HG02852 (cell line): ENCODE data around the gene PCNX1.
"Not testable (repeated sequence)": the region's sequence is repeated elsewhere in the genome, so short reads cannot be mapped to it uniquely, and the experiment has no call there.

Experiments
- ATAC-seq: cut with Tn5 transposase; IDR thresholded peaks from one replicate; pipeline ENCODE4 v1.9.1; 2021; ENCODE audit warnings: mild to moderate bottlenecking, moderate library complexity; ENCODE audit not compliant: unreplicated experiment

The PCNX1 gene

DNA sequence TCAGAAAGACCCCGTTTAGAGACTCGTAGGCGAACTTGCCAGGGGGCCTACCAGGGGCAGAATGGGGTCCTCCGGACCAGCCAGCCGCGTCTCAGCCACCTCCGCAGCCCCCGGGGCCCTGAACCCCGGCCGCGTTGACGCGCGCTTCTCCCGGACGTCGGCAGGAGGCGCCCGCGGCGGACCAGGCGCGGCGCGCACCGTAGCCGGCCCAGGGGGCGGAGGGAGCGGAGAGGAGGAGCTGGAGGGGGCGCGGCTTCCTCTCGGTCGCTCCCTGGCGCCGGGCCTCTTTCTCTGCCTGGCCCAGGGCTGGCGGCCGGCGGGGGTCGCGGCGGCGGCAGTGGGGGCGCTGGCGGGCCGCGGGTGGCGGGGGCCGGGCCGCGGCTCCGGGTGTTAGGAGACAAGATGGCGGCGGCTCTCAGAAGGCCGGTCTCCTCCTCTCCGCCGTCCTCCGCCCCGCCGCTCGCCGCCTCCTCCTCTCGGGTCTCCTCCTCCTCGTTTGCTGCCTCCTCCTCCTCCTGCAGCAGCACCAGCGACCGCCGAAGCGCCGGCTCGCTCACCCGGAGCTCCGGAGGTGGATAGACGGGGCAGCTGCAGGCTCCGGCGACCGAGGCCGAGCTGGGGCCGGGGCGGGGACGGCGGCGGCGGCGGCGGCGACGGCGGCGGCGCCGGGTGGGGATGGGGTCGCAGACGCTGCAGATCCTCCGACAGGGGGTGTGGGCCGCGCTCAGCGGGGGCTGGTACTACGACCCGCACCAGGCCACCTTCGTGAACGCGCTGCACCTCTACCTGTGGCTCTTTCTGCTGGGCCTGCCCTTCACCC lies at the start of gene PCNX1:
Gene PCNX1, plus strand, starts transcription at position 284 of the 820 bp plus-strand sequence. Its CDS starts 392 bp downstream, at position 676.
- peak; percentile 68 for ATAC-seq

GRCh38 chr14:70857496-70857890 lies 49.8 kb upstream of the PCNX1 start:
- ATAC-seq, result no peak

- ATAC-seq, result no peak
Observed at GRCh38 chr14:70858641-70859040, 48.6 kb upstream of the PCNX1 start.

- ATAC-seq, result not testable (repeated sequence)
Observed at GRCh38 chr14:70866992-70867391, 40.3 kb upstream of the PCNX1 start.

- ATAC-seq, result no peak
Observed at GRCh38 chr14:70871001-70871400, 36.3 kb upstream of the PCNX1 start.

DNA sequence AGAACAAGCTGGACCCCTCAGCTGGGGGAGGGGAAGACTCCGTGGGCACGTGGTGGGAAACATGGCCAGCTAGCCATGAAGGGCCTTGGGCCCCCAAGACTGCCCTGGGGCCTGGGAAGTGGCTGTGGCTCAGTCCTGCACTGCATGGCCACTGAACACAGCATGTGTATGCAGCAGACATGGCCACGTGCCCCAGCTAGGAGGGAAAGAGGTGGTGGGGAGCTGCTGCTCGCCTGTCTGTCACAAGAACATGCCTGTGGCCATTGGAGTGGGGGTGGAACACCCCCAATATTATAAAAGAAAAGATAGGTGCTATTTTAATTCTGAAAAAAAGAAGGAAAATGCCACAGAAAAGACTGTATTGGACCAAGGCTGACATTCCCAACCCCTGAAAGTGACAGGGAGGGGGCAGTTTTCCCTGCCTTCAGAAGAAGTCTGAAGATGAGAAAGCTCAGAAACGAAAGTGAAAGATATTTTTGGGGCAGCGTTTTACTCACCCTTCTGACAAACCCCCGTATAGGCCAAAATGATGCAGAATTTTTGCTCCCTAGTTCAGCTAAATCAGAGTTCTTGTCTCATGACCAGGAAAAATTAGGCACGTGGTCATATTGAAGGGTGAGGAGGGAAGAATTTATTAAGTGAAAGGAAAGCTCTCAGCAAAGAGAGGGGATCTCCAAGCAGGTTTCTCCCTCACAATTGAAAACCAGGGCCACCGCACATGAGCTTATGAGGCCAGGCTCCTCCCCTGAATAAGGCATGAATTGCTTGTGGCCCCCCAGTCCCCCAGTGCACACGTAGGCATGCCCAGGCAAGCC lies 35.2 kb upstream of the PCNX1 start:
- peak; percentile 60 for ATAC-seq

DNA sequence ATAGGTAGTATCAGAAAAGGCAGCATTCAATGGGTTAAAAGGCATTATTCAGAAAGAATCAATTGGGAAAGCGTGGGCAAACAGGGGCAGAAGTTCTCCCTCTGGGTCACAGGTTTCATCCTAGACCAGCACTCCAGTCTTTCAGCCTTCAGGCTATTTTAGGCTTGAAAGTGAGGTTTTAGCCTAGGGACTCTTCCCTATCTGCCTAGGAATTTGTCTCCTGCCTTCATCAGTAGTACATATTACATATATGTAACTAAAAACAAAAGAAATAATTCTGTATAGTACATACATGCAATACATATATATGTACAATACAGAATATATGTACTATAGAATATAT lies 34.6 kb upstream of the PCNX1 start:
- no peak for ATAC-seq

GRCh38 chr14:70873627-70874026 lies 33.6 kb upstream of the PCNX1 start:
- ATAC-seq, result no peak

GRCh38 chr14:70875811-70876460 lies 31.3 kb upstream of the PCNX1 start:
- ATAC-seq, result not testable (repeated sequence)

DNA sequence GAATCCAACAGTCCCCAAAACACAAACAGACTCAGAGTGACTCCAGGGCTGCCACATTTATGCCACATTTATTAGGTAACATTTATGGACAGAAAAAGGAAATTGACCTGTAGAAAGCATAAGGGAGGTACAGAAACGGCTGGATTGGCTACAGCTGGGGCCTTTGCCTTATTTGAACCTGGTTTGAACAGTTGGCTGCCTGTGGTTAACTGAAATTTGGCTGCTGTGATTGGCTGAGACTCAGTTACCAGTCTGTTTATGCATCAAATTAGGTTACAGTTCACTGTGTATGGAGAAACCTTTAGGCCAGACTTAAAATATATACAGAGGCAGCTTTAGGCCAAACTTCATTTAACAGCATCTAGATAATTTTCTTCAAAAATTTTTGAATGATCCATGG lies 27.8 kb upstream of the PCNX1 start:
- ATAC-seq, result no peak

GRCh38 chr14:70880888-70881287 lies 26.4 kb upstream of the PCNX1 start:
- ATAC-seq, result not testable (repeated sequence)

GRCh38 chr14:70881549-70882177 lies 25.6 kb upstream of the PCNX1 start:
- ATAC-seq, result peak; percentile 55

DNA sequence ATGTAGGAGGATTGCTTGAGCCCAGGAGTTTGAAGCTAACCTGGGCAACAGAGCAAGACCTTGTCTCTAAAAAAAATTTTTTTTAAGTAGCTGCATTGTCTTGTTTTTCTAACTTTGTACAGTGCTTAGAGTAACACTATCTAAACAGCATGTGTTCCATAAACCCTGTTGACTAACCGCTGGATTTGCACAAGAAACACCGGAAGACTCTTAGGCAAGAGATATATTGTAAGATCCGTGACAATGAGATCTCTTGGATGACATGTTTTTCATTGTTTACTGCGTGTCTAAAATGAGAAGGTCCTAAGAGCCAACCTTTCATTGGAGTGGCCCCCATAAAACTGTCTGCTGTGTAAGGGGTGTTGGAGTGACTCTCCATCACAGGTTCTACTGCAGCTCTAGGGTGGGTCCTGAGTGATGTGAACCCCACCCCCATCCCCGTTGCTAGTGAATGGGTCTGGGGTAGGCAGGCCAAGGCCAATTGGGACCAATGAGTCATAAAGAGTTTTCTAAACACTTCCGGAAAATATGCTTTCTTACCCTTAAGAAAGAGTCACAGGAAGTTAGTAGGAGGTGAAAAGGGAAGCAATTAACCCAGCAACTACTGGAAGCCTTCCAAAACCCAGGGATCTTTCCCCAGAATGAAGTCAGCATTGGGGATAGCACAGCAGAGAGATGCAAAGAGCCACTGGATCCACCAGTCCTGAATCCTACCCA lies 24.3 kb upstream of the PCNX1 start:
- ATAC-seq, result no peak

GRCh38 chr14:70884595-70885342 lies 22.5 kb upstream of the PCNX1 start:
- no peak for ATAC-seq

GRCh38 chr14:70885343-70886022 lies 21.8 kb upstream of the PCNX1 start:
- no peak for ATAC-seq

DNA sequence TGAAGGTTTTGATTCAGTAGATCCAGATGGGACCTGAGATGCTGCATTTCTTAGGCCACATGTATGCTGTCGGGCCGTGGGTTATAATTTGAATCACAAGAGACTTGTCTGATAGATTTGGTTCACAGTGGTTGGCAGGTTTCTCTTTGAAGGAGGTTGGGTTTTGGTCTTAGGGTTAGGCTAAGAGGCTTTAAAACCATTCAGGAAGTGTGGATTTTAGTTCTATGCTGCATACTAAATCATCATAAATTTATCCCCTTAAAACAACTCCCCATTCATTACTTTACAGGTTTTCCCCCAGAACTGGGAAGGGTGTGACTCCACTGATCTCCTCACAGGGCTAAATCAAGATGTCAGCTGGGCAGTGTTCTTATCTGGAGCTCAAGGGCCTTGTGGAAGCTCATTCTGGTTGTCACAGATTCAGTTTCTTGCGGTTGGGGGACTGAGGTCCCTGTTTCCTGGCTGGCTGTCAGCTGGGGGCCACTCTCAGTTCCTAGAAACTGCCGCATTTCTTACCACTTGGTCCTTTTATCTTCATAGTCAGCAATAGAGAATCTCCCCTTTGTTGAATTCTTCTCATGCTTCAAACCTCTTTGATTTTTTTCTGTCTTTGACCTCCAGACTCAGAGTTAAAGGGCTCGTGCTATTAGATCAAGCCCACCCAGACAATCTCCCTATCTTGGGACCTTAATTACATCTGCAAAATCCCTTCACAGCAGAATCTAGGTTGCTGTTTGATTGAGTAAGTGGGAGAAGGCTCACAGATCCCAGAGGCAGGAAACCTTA lies 20.6 kb upstream of the PCNX1 start:
- peak; percentile 51 for ATAC-seq

GRCh38 chr14:70887207-70887681 lies 20.0 kb upstream of the PCNX1 start:
- ATAC-seq, result peak; percentile 43
